NT2/D1 (cell line): ENCODE results near the gene WNT9B.
A peak's percentile ranks its signal among the peaks of the same experiment; 100 is the strongest.
"Not testable (repeated sequence)": the region's sequence is repeated elsewhere in the genome, so short reads cannot be mapped to it uniquely, and the experiment has no call there.

Experiments used
- DNase-seq: peaks from one replicate; pipeline ENCODE4 v3.0.0-alpha.2; 2011; ENCODE audit warnings: low read depth, low spot score
- H3K27me3 ChIP-seq: 2 replicates; pipeline ENCODE4 v1.6.0; 2011; ENCODE audit warnings: mild to moderate bottlenecking; ENCODE audit not compliant: insufficient read length, insufficient read depth
- H3K36me3 ChIP-seq: 2 replicates; pipeline ENCODE4 v1.6.1; 2011; ENCODE audit warnings: mild to moderate bottlenecking, low read length, mixed read lengths; ENCODE audit not compliant: insufficient read depth, insufficient read length
- H3K4me1 ChIP-seq: 2 replicates; pipeline ENCODE4 v1.5.1; 2011; ENCODE audit not compliant: insufficient read depth, insufficient read length
- H3K4me3 ChIP-seq: 2 replicates; pipeline ENCODE4 v1.5.1; 2011; ENCODE audit warnings: low read depth; ENCODE audit not compliant: insufficient read length
- H3K9ac ChIP-seq: 2 replicates; pipeline ENCODE4 v1.6.0; 2011; ENCODE audit warnings: low read depth; ENCODE audit not compliant: insufficient read length
- H3K9me3 ChIP-seq: 2 replicates; pipeline ENCODE4 v1.5.1; 2011; ENCODE audit warnings: mild to moderate bottlenecking, low read length; ENCODE audit not compliant: insufficient read depth
- SUZ12 ChIP-seq: IDR thresholded peaks from 2 replicates; pipeline ENCODE4 v1.6.1; 2011; ENCODE audit not compliant: insufficient read length, insufficient read depth; ENCODE audit errors: extremely low read depth
- YY1 ChIP-seq: IDR thresholded peaks from 2 replicates; pipeline ENCODE4 v1.6.1; 2011; ENCODE audit not compliant: insufficient read length, insufficient read depth
- ZNF274 ChIP-seq: IDR thresholded peaks from 2 replicates; pipeline ENCODE4 v1.6.1; 2011; ENCODE audit warnings: mild to moderate bottlenecking, low read depth, low read length

Gene WNT9B

DNA sequence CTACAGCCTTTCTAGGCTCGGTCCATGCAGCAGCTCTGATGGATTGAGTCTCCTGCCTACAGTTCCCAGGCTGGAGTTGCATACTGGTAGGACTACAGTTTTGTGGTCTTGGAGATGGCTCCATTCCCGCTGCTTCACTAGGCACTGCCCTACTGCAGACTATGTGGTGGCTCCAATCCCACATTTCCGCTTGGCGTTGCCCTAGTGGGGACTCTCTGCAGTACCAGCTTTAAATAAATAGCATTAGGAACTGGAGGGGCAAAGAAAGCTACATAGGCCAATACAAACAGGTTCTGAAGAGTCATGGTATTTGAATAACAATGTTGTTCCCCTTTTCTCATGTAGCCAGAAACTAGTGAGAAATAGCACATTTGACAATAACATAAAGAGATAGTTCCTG, 66.1 kb downstream of the WNT9B start:
- Histone ChIP-seq H3K36me3 (no peaks in the 10 kb centered on the region), H3K27me3 (peaks cover 6% of the 10 kb centered on the region), H3K9me3 (0 out of 2 replicates have a peak, but pooled peaks cover 6% of the 10 kb centered on the region), H3K4me3 (no peak overlapping the region), H3K4me1 (peaks cover 3% of the 10 kb centered on the region), H3K9ac (no peak overlapping the region)
- DNase-seq: no peak
- no peak for TF ChIP-seq ZNF274
- no peak for TF ChIP-seq SUZ12
- TF ChIP-seq YY1: no peak

DNA sequence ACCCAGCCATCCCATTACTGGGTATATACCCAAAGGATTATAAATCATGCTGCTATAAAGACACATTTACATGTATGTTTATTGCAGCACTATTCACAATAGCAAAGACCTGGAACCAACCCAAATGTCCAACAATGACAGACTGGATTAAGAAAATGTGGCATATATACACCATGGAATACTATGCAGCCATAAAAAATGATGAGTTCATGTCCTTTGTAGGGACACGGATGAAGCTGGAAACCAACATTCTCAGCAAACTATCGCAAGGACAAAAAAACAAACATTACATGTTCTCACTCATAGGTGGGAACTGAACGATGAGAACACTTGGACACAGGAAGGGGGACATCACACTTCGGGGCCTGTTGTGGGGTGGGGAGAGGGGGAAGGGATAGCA, 70.6 kb downstream of the WNT9B start:
- H3K9ac ChIP-seq, H3K4me3 ChIP-seq, H3K9me3 ChIP-seq, H3K27me3 ChIP-seq, DNase-seq, H3K4me1 ChIP-seq: not testable (repeated sequence)
- H3K36me3 ChIP-seq: peaks cover 10% of the 10 kb centered on the region

DNA sequence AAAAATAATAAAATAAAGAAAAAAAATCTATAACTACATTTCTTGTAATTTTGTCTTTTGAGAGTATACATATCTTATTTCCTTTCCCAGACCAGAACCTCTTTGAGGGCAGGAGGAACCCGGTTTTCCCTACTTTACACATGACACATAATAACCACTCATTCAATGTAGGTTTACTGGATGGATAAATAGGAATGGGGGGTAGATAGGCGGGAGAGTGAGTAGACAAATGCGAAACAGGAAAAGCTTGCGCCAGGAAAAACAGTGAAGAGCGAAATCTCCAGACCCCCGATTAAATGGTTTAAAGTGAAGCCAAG, 71.1 kb downstream of the WNT9B start:
- Histone ChIP-seq H3K9ac (peak overlapping the region; percentile 98), H3K4me3 (peak overlapping the region; percentile 97), H3K27me3 (no peaks in the 10 kb centered on the region), H3K9me3 (no peaks in the 10 kb centered on the region), H3K4me1 (no peaks in the 10 kb centered on the region), H3K36me3 (peaks cover 11% of the 10 kb centered on the region)
- no peak for DNase-seq
- TF ChIP-seq ZNF274 (no peak), YY1 (no peak), SUZ12 (no peak)

DNA sequence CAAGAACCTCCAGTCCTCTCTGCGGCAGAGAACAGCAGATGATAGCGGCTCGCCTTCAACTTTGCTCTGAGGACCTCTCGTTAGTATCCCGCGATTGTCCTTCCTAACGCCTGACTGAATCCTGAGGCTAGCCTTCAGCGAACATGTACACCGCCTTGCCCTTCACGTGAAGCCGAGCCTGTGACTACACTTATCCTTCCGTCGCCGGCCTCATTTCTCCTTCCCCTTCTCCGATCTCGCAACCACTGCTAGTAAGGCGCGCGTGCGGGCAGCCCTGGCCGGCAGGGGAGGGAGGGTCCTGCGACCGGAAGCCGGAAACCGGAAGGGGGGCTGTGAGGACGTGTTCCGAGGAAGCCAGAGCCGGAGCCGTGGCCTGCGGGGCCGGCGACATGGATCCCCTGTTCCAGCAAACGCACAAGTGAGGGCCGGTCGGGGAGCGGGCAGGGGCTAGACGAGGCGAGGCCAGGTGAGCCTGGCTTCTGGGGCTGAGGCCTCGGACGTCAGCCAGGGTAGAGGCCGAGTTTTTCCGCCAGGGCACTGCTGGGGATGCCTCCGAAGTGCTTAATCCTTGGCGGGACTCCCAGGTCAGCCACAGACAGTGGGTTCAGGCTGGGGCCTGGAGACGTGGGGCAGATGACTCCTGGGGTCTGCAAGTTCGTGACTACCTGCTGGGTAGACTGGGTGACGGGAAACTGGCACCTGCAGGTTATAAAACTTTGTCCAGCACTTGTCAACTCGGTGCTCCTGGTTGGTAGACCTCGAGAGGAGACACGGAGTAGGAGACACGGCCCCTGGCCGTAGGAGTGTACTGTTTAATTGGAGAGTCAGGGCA, 71.6 kb downstream of the WNT9B start, which contains the start of gene GOSR2:
TSS of gene GOSR2 (plus strand) at position 357 of the 832 bp plus-strand sequence. CDS start at position 390, 33 bp downstream.
- peak; percentile 77 for DNase-seq
- Histone ChIP-seq H3K4me3 (peak within 1 kb of the TSS; percentile 97), H3K4me1 (no peaks in the 10 kb centered on the region), H3K9me3 (no peaks in the 10 kb centered on the region), H3K27me3 (no peaks in the 10 kb centered on the region), H3K36me3 (peaks cover 17% of the 10 kb centered on the region), H3K9ac (peak within 1 kb of the TSS; percentile 98)
- no peak for TF ChIP-seq YY1

DNA sequence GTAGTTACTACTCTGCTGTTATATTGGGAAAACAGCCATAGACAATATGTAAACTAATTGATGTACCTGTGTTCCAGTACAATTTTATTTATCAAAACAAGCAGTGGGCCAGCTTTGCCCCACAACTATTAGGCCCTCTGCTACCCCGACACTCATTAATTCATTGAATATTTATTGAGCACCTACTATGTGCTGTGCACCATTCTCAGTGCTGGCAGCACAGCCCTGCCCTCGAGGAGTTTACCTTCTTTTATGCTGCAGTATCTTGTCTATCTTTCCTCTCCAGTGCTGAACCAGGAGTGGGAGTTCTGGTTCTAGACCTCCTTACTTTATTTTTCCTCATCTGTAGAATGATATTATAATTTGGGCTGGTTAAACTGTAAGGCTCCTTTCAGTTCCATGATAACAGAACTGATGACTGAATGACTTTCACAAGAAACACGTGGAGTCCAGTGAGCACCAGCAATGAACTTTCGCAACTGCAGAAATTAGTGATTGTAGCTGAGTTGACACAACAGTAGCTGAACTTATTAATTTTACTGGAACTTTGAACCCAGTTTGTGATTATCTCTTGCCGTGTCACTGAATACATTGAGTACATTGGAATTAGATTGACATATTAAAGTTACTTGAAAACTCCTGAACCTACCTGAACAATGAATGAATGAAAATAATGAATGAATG, 73.9 kb downstream of the WNT9B start:
- Histone ChIP-seq H3K9ac (no peak overlapping the region), H3K27me3 (no peaks in the 10 kb centered on the region), H3K4me3 (no peak overlapping the region), H3K9me3 (no peaks in the 10 kb centered on the region), H3K36me3 (peaks cover 29% of the 10 kb centered on the region), H3K4me1 (no peaks in the 10 kb centered on the region)
- TF ChIP-seq YY1: no peak
- TF ChIP-seq SUZ12: no peak
- no peak for TF ChIP-seq ZNF274
- no peak for DNase-seq

DNA sequence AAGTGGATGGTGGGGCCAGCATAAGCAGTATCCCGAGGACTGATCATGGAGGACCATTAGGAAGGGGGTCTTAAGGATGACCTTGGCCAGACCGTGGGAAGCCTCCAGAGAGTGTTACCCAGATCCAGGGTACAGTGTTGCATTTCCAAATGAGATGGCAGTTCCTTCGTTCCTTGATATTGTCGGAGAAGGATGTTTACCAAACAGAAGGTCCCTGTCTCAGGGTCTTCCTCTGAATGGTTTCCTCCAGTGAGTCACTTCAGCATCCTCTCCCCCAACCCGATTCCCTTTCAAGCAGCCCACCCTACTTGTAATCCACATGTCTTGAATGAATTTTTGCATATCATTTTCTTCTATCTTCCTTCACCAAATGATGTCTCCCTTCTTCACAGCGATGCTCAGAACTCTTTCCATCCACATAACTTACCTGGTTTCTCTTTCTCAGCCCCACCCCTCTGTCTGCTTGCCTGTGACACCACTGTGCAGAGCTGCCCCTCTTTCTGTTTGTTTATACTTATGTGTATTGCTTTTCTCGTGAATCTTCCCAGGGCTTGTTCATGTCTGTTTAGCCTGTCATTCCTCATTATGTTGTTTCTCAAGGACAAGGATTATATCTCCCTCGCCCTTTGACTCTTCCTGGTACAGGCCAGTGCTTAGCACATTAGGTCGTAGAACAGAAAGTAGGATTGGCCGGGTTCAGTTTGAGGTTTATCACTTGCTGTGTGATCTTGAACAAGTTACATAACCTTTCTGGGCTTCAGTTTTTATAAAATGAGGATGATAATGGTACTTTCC, 77.3 kb downstream of the WNT9B start:
- Histone ChIP-seq H3K4me1 (no peaks in the 10 kb centered on the region), H3K4me3 (no peak overlapping the region), H3K9ac (no peak overlapping the region), H3K9me3 (no peaks in the 10 kb centered on the region), H3K36me3 (peaks cover 61% of the 10 kb centered on the region), H3K27me3 (no peaks in the 10 kb centered on the region)
- DNase-seq: no peak
- TF ChIP-seq ZNF274: no peak

DNA sequence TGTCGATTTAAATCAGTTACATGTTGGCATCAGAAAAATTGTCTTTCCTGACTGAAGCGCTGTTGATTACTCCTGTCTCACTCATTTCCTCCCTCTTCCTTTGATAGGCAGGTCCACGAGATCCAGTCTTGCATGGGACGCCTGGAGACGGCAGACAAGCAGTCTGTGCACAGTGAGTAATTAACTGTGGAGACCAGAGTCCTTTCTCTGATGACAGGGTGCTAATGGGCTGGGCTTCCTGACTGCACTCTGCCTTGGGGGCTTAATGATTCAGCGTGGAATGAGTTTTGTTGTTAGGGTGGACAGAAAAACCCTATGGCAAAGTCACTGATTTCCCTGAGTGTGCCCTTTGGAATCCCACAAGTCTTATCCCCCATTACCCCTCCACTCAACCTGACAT, 78.0 kb downstream of the WNT9B start:
- Histone ChIP-seq H3K27me3 (no peaks in the 10 kb centered on the region), H3K9me3 (no peaks in the 10 kb centered on the region), H3K9ac (no peak overlapping the region), H3K4me1 (no peaks in the 10 kb centered on the region), H3K36me3 (peaks cover 68% of the 10 kb centered on the region), H3K4me3 (no peak overlapping the region)
- TF ChIP-seq YY1: no peak
- no peak for TF ChIP-seq ZNF274
- no peak for TF ChIP-seq SUZ12
- DNase-seq: no peak
